Measurements from ENCODE around the gene AKIRIN2. TPM values are rescaled to one million over a fixed set of nuclear protein-coding genes. Genes with fewer than 3 reads are reported as not detected.
"Not testable (repeated sequence)": the region's sequence is repeated elsewhere in the genome, so short reads cannot be mapped to it uniquely, and the experiment has no call there.

The AKIRIN2 gene
- total RNA-seq, 1 donor from 2014 or later = 39.6 TPM

- Mint-ChIP-seq H3K36me3 (ENCODE audit: low read depth) (no peaks in the 10 kb centered on the region), H3K4me1 (peaks cover 21% of the 10 kb centered on the region), H3K27me3 (peaks cover 16% of the 10 kb centered on the region), H3K9me3 (peaks cover 3% of the 10 kb centered on the region), H3K27ac (no peak overlapping the region), H3K4me3 (no peak overlapping the region)
- intact Hi-C loops (cut with micrococcal nuclease) = no loop called here
- no peak for DNase-seq
Measured at GRCh38 chr6:87728706-87729105, 26.7 kb upstream of the AKIRIN2 start.

DNA sequence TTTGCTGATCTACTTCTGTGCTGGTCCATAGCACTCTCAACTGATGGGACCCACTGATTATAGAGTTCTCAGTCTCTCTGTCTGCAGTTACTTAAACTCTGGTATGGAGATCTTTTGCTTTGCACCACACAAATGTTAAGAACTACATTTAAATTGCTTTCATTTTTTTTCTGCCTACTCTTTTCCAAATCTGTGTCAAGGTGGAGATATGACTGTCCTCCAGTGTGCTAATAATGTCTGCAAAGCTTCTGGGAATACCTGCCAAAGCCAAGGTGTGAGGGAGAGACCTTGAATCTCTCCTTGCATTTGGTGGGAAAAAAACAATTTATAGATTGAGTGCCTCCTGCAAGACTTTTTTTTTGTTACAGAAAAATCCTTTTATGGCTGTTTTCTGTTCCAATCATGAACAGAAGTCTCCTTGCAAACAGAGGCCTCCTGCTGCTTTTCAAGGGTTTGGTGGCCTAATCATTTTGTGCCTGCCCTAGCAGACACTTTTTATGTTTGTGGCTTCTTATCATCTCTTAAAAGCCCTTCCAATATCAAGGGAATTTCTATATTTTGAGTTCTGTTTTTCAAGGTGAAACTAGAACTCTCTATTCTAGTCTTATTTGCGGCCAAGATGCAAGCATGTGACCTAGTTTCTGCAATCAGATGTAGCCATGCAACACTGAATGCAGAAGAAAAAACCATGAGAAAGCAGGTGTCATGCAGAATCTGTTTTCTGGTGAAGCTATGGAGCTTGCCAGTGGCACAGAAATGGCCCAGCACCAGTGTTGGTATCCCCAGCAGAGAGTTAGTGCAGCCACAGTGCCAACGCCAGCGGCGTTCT, 23.2 kb upstream of the AKIRIN2 start:
- H3K9me3 Mint-ChIP-seq = peaks cover 3% of the 10 kb centered on the region
- no peaks in the 10 kb centered on the region for H3K36me3 Mint-ChIP-seq (ENCODE audit: low read depth)
- intact Hi-C loops (cut with micrococcal nuclease) = loop anchor here (2.0 kb wide), 1 partner anchor 20 kb away; no protein-coding TSS in a partner anchor
- DNase-seq = no peak
- H3K4me1 Mint-ChIP-seq = peaks cover 18% of the 10 kb centered on the region
- H3K27ac Mint-ChIP-seq = no peak overlapping the region
- H3K27me3 Mint-ChIP-seq = peaks cover 11% of the 10 kb centered on the region
- H3K4me3 Mint-ChIP-seq = no peak overlapping the region

GRCh38 chr6:87723170-87724078, 21.4 kb upstream of the AKIRIN2 start:
- no peak for DNase-seq
- Mint-ChIP-seq H3K27ac (no peak overlapping the region), H3K9me3 (peaks cover 3% of the 10 kb centered on the region), H3K4me3 (no peak overlapping the region), H3K4me1 (peaks cover 17% of the 10 kb centered on the region), H3K36me3 (ENCODE audit: low read depth) (no peaks in the 10 kb centered on the region), H3K27me3 (peaks cover under 1% of the 10 kb centered on the region)
- intact Hi-C loops (cut with micrococcal nuclease) = loop anchor here (2.0 kb wide), 1 partner anchor 19 kb away; no protein-coding TSS in a partner anchor

DNA sequence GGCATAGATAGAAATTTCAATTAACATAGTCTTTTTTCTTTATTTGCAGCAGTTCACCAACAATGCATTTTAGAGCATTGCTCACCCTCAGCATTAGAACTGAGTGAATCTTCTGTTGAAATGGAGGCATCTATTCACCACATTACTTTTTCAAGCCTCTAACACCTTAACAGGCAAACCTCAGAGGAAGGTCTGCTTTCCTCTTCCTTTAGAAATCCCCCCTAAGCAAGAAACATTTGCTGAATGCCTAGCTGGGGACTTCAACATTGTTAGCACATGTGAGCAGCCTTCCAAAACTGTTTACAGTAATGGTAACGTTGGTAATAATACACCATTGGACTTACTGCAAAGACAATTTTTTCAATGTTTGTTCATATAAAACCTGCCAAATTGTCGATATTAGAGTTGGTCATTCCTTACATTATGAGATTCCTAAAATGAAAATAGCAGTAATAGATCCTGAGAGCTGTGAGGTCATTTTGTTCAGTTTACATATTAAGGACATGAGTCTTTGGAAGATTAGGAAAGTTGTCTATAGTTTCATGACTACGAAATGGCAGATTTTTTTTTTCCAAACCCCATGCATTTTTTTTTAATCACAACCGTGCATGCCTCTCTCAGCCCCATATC, 20.6 kb upstream of the AKIRIN2 start:
- intact Hi-C loops (cut with micrococcal nuclease) = no loop called here
- H3K4me3 Mint-ChIP-seq = no peak overlapping the region
- H3K27ac Mint-ChIP-seq = no peak overlapping the region
- peaks cover 2% of the 10 kb centered on the region for H3K9me3 Mint-ChIP-seq
- no peak for DNase-seq
- peaks cover 16% of the 10 kb centered on the region for H3K4me1 Mint-ChIP-seq
- H3K27me3 Mint-ChIP-seq = no peaks in the 10 kb centered on the region
- no peaks in the 10 kb centered on the region for H3K36me3 Mint-ChIP-seq (ENCODE audit: low read depth)

- DNase-seq = no peak
- no peak overlapping the region for H3K27ac Mint-ChIP-seq
- H3K9me3 Mint-ChIP-seq = no peaks in the 10 kb centered on the region
- H3K4me3 Mint-ChIP-seq = no peak overlapping the region
- H3K27me3 Mint-ChIP-seq = no peaks in the 10 kb centered on the region
- H3K36me3 Mint-ChIP-seq (ENCODE audit: low read depth) = no peaks in the 10 kb centered on the region
- intact Hi-C loops (cut with micrococcal nuclease) = no loop called here
- H3K4me1 Mint-ChIP-seq = peaks cover 16% of the 10 kb centered on the region
Measured at GRCh38 chr6:87721311-87721710, 19.3 kb upstream of the AKIRIN2 start.

DNA sequence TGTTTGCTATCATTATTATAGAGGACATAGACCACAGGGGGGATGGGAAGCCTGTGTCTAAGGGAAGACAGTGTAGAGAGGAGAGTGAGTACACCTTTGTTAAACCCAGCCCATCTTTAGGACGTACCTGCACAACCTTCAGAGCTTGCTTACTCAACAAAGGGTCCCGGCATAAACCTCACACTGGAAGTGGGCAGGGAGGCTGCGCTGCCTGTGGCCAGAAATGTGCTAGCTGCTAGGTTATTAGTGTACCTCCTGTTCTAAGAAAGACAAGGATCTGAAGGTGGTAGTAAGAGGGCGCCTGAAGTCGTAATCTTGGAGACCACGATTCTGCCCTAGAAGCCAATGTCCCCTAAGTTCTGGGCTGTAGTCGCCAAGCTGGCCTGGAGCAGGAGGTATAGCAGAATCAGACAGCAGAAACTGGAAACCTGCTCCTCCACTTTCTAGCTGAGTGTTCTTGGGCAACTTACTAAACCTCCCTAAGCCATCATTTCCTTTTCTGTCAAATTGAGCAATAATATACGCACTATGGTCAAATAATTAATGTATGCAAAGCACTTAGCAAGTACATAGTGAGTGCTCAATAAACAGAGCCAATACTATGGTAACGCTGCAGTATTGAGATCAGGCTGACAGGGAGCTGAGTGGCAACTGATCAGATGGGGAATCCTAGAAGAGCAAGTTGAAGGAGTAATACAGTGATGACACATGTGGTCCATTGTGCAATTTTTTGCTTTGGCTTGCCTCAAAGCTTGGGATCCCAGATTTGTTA, 16.8 kb upstream of the AKIRIN2 start:
- no peak for DNase-seq
- Mint-ChIP-seq H3K4me1 (peaks cover 14% of the 10 kb centered on the region), H3K27me3 (no peaks in the 10 kb centered on the region), H3K27ac (no peak overlapping the region), H3K4me3 (no peak overlapping the region), H3K9me3 (no peaks in the 10 kb centered on the region), H3K36me3 (ENCODE audit: low read depth) (no peaks in the 10 kb centered on the region)
- intact Hi-C loops (cut with micrococcal nuclease) = no loop called here

DNA sequence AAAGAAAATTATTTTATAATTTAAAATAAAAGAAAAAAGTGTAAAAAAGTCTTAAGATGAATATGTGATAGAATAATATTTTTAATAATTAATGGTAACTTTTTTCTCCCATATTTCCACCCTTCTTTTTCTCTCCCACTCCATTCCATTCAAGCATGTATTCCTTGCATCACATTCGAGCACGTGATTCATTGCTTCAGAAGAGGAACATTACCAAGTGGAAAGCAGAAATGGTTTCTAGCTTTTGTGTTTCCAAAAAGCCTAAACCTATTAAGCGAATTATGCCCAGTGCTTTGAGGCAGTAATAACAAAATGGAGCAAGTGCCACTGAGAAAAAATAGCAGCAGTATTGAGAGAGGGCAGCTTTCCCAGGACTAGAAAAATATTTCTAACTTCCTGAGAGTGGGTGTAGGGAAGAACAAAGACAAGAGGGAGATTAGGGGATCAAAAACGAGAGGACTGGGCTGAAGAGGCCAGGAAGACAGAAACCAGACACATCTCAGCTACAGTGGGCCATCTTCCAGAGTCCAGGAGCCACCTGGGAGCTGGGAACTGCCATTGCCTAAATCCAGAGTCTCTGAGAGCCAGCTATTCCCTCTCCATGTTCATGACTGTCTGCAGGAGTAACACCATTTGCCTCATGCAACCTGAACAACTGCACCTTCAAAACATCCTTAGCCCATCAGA, 15.0 kb upstream of the AKIRIN2 start:
- intact Hi-C loops (cut with micrococcal nuclease) = no loop called here
- Mint-ChIP-seq H3K9me3 (no peaks in the 10 kb centered on the region), H3K27ac (no peak overlapping the region), H3K36me3 (ENCODE audit: low read depth) (no peaks in the 10 kb centered on the region), H3K4me1 (peaks cover 5% of the 10 kb centered on the region), H3K27me3 (no peaks in the 10 kb centered on the region), H3K4me3 (no peak overlapping the region)
- DNase-seq = no peak

GRCh38 chr6:87714093-87714842, 12.2 kb upstream of the AKIRIN2 start:
- Mint-ChIP-seq H3K27me3 (no peaks in the 10 kb centered on the region), H3K9me3 (no peaks in the 10 kb centered on the region), H3K4me1 (peaks cover 8% of the 10 kb centered on the region), H3K27ac (no peak overlapping the region), H3K36me3 (ENCODE audit: low read depth) (no peaks in the 10 kb centered on the region), H3K4me3 (no peak overlapping the region)
- DNase-seq = no peak
- intact Hi-C loops (cut with micrococcal nuclease) = no loop called here

DNA sequence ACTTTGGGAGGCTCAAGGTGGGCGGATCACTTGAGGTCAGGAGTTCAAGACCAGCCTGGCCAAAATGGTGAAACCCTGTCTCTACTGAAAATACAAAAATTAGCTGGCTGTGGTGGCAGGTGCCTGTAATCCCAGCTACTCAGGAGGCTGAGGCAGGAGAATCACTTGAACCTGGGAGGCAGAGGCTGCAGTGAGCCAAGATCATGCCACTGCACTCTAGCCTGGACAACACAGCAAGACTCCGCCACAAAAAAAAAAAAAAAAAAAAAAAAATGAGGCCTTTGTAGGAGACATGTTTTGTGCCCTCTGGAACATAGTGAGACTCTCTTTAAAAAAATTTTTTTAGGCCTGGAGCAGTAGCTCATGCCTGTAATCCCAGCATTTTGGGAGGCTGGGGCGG, 10.7 kb upstream of the AKIRIN2 start:
- DNase-seq; H3K27ac Mint-ChIP-seq; H3K36me3 Mint-ChIP-seq (ENCODE audit: low read depth); intact Hi-C loops (cut with micrococcal nuclease); H3K4me3 Mint-ChIP-seq; H3K4me1 Mint-ChIP-seq; H3K27me3 Mint-ChIP-seq; H3K9me3 Mint-ChIP-seq: not testable (repeated sequence)

DNA sequence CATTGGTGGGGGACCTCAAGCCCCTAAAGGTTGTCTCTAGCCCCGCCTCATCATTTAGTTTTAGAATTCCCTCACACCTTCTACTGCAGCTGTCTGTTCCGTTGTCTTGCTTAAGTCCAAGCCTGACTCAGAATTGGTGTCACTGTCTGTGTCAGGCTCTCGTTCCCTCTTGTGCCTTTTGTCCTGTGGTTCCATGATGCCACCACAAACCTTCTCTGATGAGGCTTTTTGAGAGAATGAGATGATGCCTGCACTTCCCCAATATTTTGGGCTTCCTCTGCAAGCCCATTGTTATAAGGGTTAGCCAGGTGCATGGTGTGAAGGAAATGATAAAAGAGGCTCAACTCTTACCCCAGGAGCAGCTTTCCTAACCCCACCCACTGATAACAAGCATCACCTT, 8.1 kb upstream of the AKIRIN2 start:
- no peaks in the 10 kb centered on the region for H3K27me3 Mint-ChIP-seq
- H3K9me3 Mint-ChIP-seq = no peaks in the 10 kb centered on the region
- no peak for DNase-seq
- no peak overlapping the region for H3K27ac Mint-ChIP-seq
- H3K36me3 Mint-ChIP-seq (ENCODE audit: low read depth) = no peaks in the 10 kb centered on the region
- H3K4me3 Mint-ChIP-seq = no peak overlapping the region
- intact Hi-C loops (cut with micrococcal nuclease) = no loop called here
- H3K4me1 Mint-ChIP-seq = peaks cover 12% of the 10 kb centered on the region

- H3K27ac Mint-ChIP-seq; intact Hi-C loops (cut with micrococcal nuclease); H3K9me3 Mint-ChIP-seq; H3K27me3 Mint-ChIP-seq; H3K4me1 Mint-ChIP-seq; H3K4me3 Mint-ChIP-seq; H3K36me3 Mint-ChIP-seq (ENCODE audit: low read depth); DNase-seq: not testable (repeated sequence)
Measured at GRCh38 chr6:87708581-87709427, 6.8 kb upstream of the AKIRIN2 start.
